Measurements from ENCODE around the gene P3H3.

GRCh38 chr12:6809056-6809455, 19.2 kb upstream of the P3H3 start:
- TF ChIP-seq CTCF (IDR thresholded peaks at IDR 0.05) (no peak), POLR2A (IDR thresholded peaks at IDR 0.05) (no peak), POLR2AphosphoS5 (IDR thresholded peaks at IDR 0.05) (no peak), EP300 (IDR thresholded peaks at IDR 0.05) (no peak)
